HEK293 (cell line): ENCODE measurements around the gene SYNGR1.

Experiments
- CTCF ChIA-PET: fragments of 350-600 bp; formaldehyde crosslinking; extraction: SDS; loops from one replicate; lab custom pipeline; 2021; ENCODE audit warnings: antibody characterized with exemption; lab: Yijun Ruan, JAX
- POLR2A ChIA-PET: fragments of 300-600 bp; formaldehyde crosslinking; extraction: SDS; loops from one replicate; lab custom pipeline; 2020; ENCODE audit warnings: antibody characterized with exemption, inconsistent platforms; lab: Yijun Ruan, JAX
- H3K27ac ChIP-seq: fragments of 200-500 bp; sonication (Bioruptor generic); 2 replicates; pipeline ENCODE4 v1.5.1; 2014; ENCODE audit warnings: low read depth, low read length, control low read depth, inconsistent platforms; ENCODE audit errors: extremely low read depth
- H3K36me3 ChIP-seq, 2 experiments: fragments of 200-500 bp in 1 of 2; sonication (Bioruptor generic) in 1 of 2; 1 replicate in 1 of 2; 2 replicates in 1 of 2; pipeline ENCODE4 v1.5.1; 2014 to 2017; ENCODE audit warnings: inconsistent platforms in 2 of 2, low read length in 2 of 2; ENCODE audit not compliant: control insufficient read depth in 2 of 2, insufficient read depth in 1 of 2
- H3K4me1 ChIP-seq: fragments of 200-500 bp; sonication (Bioruptor generic); 2 replicates; pipeline ENCODE4 v1.5.1; 2014; ENCODE audit warnings: mild to moderate bottlenecking, low read length, inconsistent platforms; ENCODE audit not compliant: control insufficient read depth, insufficient read depth
- H3K4me3 ChIP-seq: 2 replicates; pipeline ENCODE4 v1.5.1; 2011; ENCODE audit warnings: low read depth, mild to moderate bottlenecking, control low read depth, low read length, moderate library complexity
- H3K9me3 ChIP-seq: fragments of 200-500 bp; sonication (Bioruptor generic); 2 replicates; pipeline ENCODE4 v1.5.1; 2014; ENCODE audit warnings: low read depth, low read length, inconsistent platforms; ENCODE audit not compliant: control insufficient read depth, insufficient read depth
- ATF2 ChIP-seq: fragments of 450-650 bp; formaldehyde crosslinking; IDR thresholded peaks from 2 replicates; pipeline ENCODE4 v1.5.1; 2016; ENCODE audit warnings: missing biosample characterization, missing genetic modification characterization, low read depth
- EGR2 ChIP-seq: fragments of 450-650 bp; formaldehyde crosslinking; IDR thresholded peaks from 2 replicates; pipeline ENCODE4 v1.5.1; 2016; ENCODE audit warnings: low read depth, missing biosample characterization, missing genetic modification characterization
- KLF10 ChIP-seq: fragments of 450-650 bp; IDR thresholded peaks from 2 replicates; pipeline ENCODE4 v1.5.1; 2018; ENCODE audit warnings: missing biosample characterization, mild to moderate bottlenecking, missing genetic modification characterization
- KLF16 ChIP-seq: fragments of 450-650 bp; formaldehyde crosslinking; IDR thresholded peaks from 2 replicates; pipeline ENCODE4 v1.5.1; 2017; ENCODE audit warnings: missing biosample characterization, missing genetic modification characterization
- KLF9 ChIP-seq: fragments of 450-650 bp; formaldehyde crosslinking; IDR thresholded peaks from 2 replicates; pipeline ENCODE4 v1.5.1; 2016; ENCODE audit warnings: missing biosample characterization, missing genetic modification characterization, low read depth
- MEIS1 ChIP-seq: sonication (generic); formaldehyde crosslinking; IDR thresholded peaks from 2 replicates; pipeline ENCODE4 v1.8.1; 2022; ENCODE audit warnings: missing genetic modification reagents, mild to moderate bottlenecking, borderline replicate concordance
- PATZ1 ChIP-seq: fragments of 450-650 bp; formaldehyde crosslinking; IDR thresholded peaks from 2 replicates; pipeline ENCODE4 v1.5.1; 2016; ENCODE audit warnings: missing biosample characterization, missing genetic modification characterization
- TRIM28 ChIP-seq: IDR thresholded peaks from 2 replicates; pipeline ENCODE4 v1.6.1; 2011; ENCODE audit warnings: low read length, control low read depth, borderline replicate concordance
- ZBTB7A ChIP-seq: fragments of 450-650 bp; formaldehyde crosslinking; IDR thresholded peaks from 2 replicates; pipeline ENCODE4 v1.5.1; 2016; ENCODE audit warnings: low read depth, missing biosample characterization, missing genetic modification characterization
- ZFHX2 ChIP-seq: fragments of 450-650 bp; formaldehyde crosslinking; conservative IDR thresholded peaks from 2 replicates; pipeline ENCODE4 v1.5.1; 2016; ENCODE audit warnings: missing biosample characterization, missing genetic modification characterization
- ZNF132 ChIP-seq: fragments of 450-650 bp; formaldehyde crosslinking; IDR thresholded peaks from 2 replicates; pipeline ENCODE4 v1.5.1; 2017; ENCODE audit warnings: missing biosample characterization, missing genetic modification characterization, borderline replicate concordance
- ZNF138 ChIP-seq: fragments of 450-650 bp; formaldehyde crosslinking; IDR thresholded peaks from 2 replicates; pipeline ENCODE4 v1.5.1; 2016; ENCODE audit warnings: missing biosample characterization, missing genetic modification characterization, borderline replicate concordance
- ZNF23 ChIP-seq: fragments of 450-650 bp; formaldehyde crosslinking; IDR thresholded peaks from 2 replicates; pipeline ENCODE4 v1.5.1; 2016; ENCODE audit warnings: missing biosample characterization, missing genetic modification characterization, borderline replicate concordance
- ZNF423 ChIP-seq: fragments of 450-650 bp; formaldehyde crosslinking; IDR thresholded peaks from 2 replicates; pipeline ENCODE4 v1.5.1; 2016; ENCODE audit warnings: missing biosample characterization, missing genetic modification characterization
- ZNF488 ChIP-seq: fragments of 450-650 bp; formaldehyde crosslinking; IDR thresholded peaks from 2 replicates; pipeline ENCODE4 v1.5.1; 2016; ENCODE audit warnings: missing biosample characterization, missing genetic modification characterization
- ZNF555 ChIP-seq: fragments of 450-650 bp; formaldehyde crosslinking; conservative IDR thresholded peaks from 2 replicates; pipeline ENCODE4 v1.5.1; 2017; ENCODE audit warnings: missing biosample characterization, mild to moderate bottlenecking, missing genetic modification characterization, inconsistent platforms
- ZNF626 ChIP-seq: fragments of 450-650 bp; sonication (Bioruptor Pico); formaldehyde crosslinking; IDR thresholded peaks from 2 replicates; pipeline ENCODE4 v1.5.1; 2018; ENCODE audit warnings: missing biosample characterization, missing genetic modification characterization, inconsistent platforms
- ZNF785 ChIP-seq: fragments of 450-650 bp; formaldehyde crosslinking; IDR thresholded peaks from 2 replicates; pipeline ENCODE4 v1.5.1; 2016; ENCODE audit warnings: missing biosample characterization, missing genetic modification characterization
- ZXDB ChIP-seq: fragments of 450-650 bp; formaldehyde crosslinking; IDR thresholded peaks from 2 replicates; pipeline ENCODE4 v1.5.1; 2016; ENCODE audit warnings: missing biosample characterization, missing genetic modification characterization
- TF ChIP-seq, protein P1 (sequence below): fragments of 450-650 bp; formaldehyde crosslinking; IDR thresholded peaks from 2 replicates; pipeline ENCODE4 v1.5.1; 2016; ENCODE audit warnings: missing biosample characterization, missing genetic modification characterization
- TF ChIP-seq, protein P2 (sequence below): fragments of 450-650 bp; formaldehyde crosslinking; IDR thresholded peaks from 2 replicates; pipeline ENCODE4 v1.5.1; 2016; ENCODE audit warnings: missing biosample characterization, missing genetic modification characterization
- TF ChIP-seq, protein P3 (sequence below): fragments of 450-650 bp; formaldehyde crosslinking; IDR thresholded peaks from 2 replicates; pipeline ENCODE4 v1.5.1; 2016; ENCODE audit warnings: missing biosample characterization, missing genetic modification characterization
- TF ChIP-seq, protein P4 (sequence below): fragments of 450-650 bp; formaldehyde crosslinking; IDR thresholded peaks from 2 replicates; pipeline ENCODE4 v1.5.1; 2016; ENCODE audit warnings: missing biosample characterization, missing genetic modification characterization

Gene SYNGR1

GRCh38 chr22:39301108-39301507 lies 48.7 kb upstream of the SYNGR1 start:
- ChIA-PET POLR2A (interaction anchor here (0.7 to 2.2 kb wide), 5 partner anchors 8 to 19 kb away, joined by 3 to 13 read pairs (median 5); partner anchors contain the start of gene RPL3), CTCF (no interaction called here)
- TF ChIP-seq ZNF488 (tag by site-specific recombination), result no peak
- no peak for TF ChIP-seq TRIM28
- TF ChIP-seq, protein P1, sequence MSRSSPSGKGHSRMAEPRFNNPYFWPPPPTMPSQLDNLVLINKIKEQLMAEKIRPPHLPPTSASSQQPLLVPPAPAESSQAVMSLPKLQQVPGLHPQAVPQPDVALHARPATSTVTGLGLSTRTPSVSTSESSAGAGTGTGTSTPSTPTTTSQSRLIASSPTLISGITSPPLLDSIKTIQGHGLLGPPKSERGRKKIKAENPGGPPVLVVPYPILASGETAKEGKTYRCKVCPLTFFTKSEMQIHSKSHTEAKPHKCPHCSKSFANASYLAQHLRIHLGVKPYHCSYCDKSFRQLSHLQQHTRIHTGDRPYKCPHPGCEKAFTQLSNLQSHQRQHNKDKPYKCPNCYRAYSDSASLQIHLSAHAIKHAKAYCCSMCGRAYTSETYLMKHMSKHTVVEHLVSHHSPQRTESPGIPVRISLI, result no peak
- no peak for TF ChIP-seq KLF16 (tag by site-specific recombination)
- TF ChIP-seq ZXDB (tag by site-specific recombination), result no peak
- TF ChIP-seq ZNF138 (tag by site-specific recombination), result no peak
- TF ChIP-seq ZNF423 (tag by site-specific recombination), result no peak
- TF ChIP-seq ZBTB7A, result no peak
- no peak for TF ChIP-seq ZNF555
- Histone ChIP-seq H3K9me3 (no peaks in the 10 kb centered on the region), H3K27ac (no peak overlapping the region), H3K4me3 (no peak overlapping the region), H3K4me1 (no peaks in the 10 kb centered on the region), H3K36me3 (no peaks in the 10 kb centered on the region; a peak in 1 of 3 replicates)

GRCh38 chr22:39301926-39302325 lies 47.9 kb upstream of the SYNGR1 start:
- TF ChIP-seq ZNF785 (tag by site-specific recombination), result no peak
- TF ChIP-seq ATF2 (tag by site-specific recombination), result no peak
- TF ChIP-seq, protein P2, sequence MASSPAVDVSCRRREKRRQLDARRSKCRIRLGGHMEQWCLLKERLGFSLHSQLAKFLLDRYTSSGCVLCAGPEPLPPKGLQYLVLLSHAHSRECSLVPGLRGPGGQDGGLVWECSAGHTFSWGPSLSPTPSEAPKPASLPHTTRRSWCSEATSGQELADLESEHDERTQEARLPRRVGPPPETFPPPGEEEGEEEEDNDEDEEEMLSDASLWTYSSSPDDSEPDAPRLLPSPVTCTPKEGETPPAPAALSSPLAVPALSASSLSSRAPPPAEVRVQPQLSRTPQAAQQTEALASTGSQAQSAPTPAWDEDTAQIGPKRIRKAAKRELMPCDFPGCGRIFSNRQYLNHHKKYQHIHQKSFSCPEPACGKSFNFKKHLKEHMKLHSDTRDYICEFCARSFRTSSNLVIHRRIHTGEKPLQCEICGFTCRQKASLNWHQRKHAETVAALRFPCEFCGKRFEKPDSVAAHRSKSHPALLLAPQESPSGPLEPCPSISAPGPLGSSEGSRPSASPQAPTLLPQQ (tag by site-specific recombination), result no peak
- TF ChIP-seq, protein P3, sequence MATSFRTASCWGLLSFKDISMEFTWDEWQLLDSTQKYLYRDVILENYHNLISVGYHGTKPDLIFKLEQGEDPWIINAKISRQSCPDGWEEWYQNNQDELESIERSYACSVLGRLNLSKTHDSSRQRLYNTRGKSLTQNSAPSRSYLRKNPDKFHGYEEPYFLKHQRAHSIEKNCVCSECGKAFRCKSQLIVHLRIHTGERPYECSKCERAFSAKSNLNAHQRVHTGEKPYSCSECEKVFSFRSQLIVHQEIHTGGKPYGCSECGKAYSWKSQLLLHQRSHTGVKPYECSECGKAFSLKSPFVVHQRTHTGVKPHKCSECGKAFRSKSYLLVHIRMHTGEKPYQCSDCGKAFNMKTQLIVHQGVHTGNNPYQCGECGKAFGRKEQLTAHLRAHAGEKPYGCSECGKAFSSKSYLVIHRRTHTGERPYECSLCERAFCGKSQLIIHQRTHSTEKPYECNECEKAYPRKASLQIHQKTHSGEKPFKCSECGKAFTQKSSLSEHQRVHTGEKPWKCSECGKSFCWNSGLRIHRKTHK (tag by site-specific recombination), result no peak
- TF ChIP-seq PATZ1 (tag by site-specific recombination), result 0 out of 2 replicates have a peak, but pooled peaks have one; percentile 5
- TF ChIP-seq MEIS1, result no peak
- peak; percentile 92 for TF ChIP-seq KLF10 (tag by site-specific recombination)
- TF ChIP-seq, protein P4, sequence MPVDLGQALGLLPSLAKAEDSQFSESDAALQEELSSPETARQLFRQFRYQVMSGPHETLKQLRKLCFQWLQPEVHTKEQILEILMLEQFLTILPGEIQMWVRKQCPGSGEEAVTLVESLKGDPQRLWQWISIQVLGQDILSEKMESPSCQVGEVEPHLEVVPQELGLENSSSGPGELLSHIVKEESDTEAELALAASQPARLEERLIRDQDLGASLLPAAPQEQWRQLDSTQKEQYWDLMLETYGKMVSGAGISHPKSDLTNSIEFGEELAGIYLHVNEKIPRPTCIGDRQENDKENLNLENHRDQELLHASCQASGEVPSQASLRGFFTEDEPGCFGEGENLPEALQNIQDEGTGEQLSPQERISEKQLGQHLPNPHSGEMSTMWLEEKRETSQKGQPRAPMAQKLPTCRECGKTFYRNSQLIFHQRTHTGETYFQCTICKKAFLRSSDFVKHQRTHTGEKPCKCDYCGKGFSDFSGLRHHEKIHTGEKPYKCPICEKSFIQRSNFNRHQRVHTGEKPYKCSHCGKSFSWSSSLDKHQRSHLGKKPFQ (tag by site-specific recombination), result no peak
- TF ChIP-seq EGR2, result peak; percentile 66
- TF ChIP-seq KLF9 (tag by site-specific recombination), result peak; percentile 87
- peak; percentile 75 for TF ChIP-seq ZFHX2 (tag by site-specific recombination)
- no peak for TF ChIP-seq ZNF132
- TF ChIP-seq ZNF626 (tag by site-specific recombination), result no peak
- TF ChIP-seq ZNF23 (tag by site-specific recombination), result no peak
- Histone ChIP-seq H3K9me3 (no peaks in the 10 kb centered on the region), H3K36me3 (peaks cover 0 to under 1% of the 10 kb centered on the region in 2 experiments; a peak in 2 of 3 replicates), H3K4me3 (no peak overlapping the region), H3K4me1 (no peaks in the 10 kb centered on the region), H3K27ac (no peak overlapping the region)
- ChIA-PET CTCF (interaction anchor here (1.0 to 5.9 kb wide), 3 partner anchors 10 to 132 kb away, joined by 3 to 46 read pairs (median 15); no protein-coding TSS in a partner anchor), POLR2A (interaction anchor here (0.6 to 5.7 kb wide), 4 partner anchors 9 to 628 kb away, joined by 3 to 43 read pairs (median 6); partner anchors contain the start of gene RPL3)
